ENCODE data around the gene SLF2. TPM values are rescaled to one million over a fixed set of nuclear protein-coding genes. Genes with fewer than 3 reads are reported as not detected.

The SLF2 gene
- total RNA-seq, 2 donors from 2014 or later, result 14.6 to 41.6 TPM

DNA sequence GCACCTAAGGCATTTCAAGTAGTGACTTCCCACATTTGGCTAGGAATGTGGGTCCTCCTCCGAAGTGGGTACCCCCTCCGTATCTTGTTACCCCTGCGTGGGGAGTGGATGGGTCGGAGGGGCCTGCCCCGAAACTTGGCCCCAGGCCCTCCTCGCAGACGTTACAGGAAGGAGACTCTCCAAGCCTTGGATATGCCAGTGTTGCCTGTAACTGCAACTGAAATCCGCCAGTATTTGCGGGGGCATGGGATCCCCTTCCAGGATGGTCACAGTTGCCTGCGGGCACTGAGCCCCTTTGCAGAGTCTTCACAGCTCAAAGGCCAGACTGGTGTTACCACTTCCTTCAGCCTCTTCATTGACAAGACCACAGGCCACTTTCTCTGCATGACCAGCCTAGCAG, 75.4 kb downstream of the SLF2 start:
- DNase-seq (ENCODE audit: low spot score) (no peak), ATAC-seq (ENCODE audit: insufficient number of reproducible peaks, low FRiP score, low read depth) (no peak)
- Histone ChIP-seq H3K4me3 (peak overlapping the region; percentile 89), H3K4me1 (ENCODE audit: control insufficient read depth in 1 of 2, low read depth in 2 of 2) (peaks cover 17 to 24% of the 10 kb centered on the region in 2 donors), H3K27me3 (replicated peaks; ENCODE audit: insufficient read depth) (no peaks in the 10 kb centered on the region), H3K27ac (no peak overlapping the region), H3K36me3 (peaks cover 9% of the 10 kb centered on the region), H3K9me3 (no peaks in the 10 kb centered on the region)
- TF ChIP-seq, protein P1, sequence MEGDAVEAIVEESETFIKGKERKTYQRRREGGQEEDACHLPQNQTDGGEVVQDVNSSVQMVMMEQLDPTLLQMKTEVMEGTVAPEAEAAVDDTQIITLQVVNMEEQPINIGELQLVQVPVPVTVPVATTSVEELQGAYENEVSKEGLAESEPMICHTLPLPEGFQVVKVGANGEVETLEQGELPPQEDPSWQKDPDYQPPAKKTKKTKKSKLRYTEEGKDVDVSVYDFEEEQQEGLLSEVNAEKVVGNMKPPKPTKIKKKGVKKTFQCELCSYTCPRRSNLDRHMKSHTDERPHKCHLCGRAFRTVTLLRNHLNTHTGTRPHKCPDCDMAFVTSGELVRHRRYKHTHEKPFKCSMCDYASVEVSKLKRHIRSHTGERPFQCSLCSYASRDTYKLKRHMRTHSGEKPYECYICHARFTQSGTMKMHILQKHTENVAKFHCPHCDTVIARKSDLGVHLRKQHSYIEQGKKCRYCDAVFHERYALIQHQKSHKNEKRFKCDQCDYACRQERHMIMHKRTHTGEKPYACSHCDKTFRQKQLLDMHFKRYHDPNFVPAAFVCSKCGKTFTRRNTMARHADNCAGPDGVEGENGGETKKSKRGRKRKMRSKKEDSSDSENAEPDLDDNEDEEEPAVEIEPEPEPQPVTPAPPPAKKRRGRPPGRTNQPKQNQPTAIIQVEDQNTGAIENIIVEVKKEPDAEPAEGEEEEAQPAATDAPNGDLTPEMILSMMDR (IDR thresholded peaks at IDR 0.05), result no peak

DNA sequence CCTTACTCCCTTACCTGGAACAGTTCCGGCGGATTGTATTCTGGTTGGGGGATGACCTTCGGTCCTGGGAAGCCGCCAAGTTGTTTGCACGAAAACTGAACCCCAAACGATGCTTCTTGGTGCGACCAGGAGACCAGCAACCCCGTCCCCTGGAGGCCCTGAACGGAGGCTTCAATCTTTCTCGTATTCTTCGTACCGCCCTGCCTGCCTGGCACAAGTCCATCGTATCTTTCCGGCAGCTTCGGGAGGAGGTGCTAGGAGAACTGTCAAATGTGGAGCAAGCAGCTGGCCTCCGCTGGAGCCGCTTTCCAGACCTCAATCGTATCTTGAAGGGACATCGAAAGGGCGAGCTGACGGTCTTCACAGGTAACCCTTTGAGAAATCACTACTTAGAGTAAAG, 76.3 kb downstream of the SLF2 start:
- H3K9me3 ChIP-seq, result no peaks in the 10 kb centered on the region
- no peak overlapping the region for H3K4me3 ChIP-seq
- no peak overlapping the region for H3K27ac ChIP-seq
- no peaks in the 10 kb centered on the region for H3K27me3 ChIP-seq (replicated peaks; ENCODE audit: insufficient read depth)
- TF ChIP-seq, protein P1 (IDR thresholded peaks at IDR 0.05), result no peak
- H3K36me3 ChIP-seq, result peaks cover 9% of the 10 kb centered on the region
- H3K4me1 ChIP-seq (ENCODE audit: control insufficient read depth in 1 of 2, low read depth in 2 of 2), result peaks cover 17 to 24% of the 10 kb centered on the region in 2 donors
- no peak for DNase-seq (ENCODE audit: low spot score)
- ATAC-seq (ENCODE audit: insufficient number of reproducible peaks, low FRiP score, low read depth), result no peak

DNA sequence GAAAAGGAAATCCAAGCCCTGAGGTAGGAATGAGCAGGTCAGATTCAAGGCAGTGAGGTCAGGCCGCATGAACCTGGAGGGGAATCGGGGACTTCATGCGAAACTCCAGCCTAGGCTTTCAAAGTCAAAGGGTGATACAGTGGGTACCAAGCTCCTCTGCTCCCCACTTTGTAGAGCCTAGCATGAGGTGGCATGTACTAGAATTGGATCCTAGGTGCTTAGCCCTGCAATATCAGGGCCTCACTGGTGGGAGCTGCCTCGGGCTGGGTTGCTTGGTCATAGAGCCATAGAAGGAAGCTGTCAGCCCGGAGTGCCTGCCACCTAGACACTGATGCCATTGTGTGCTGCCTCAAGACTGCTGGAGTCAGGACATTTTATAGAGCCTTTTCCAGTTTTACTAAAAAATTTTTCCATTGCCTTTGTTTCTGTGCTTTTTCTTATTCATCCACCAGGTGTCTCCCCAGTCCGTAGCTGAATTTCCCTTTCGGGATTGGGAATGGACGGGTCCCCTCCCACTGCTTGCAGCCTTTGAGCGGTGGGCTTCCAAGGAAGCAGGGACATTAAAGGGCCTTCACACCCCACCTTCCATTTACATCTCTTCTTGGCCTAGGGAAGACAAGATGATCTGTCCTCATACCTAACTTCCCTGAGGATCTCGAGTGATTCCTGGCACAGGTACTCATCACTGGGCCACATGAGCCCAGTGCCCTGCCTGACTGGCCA, 81.4 kb downstream of the SLF2 start:
- TF ChIP-seq, protein P1 (IDR thresholded peaks at IDR 0.05), result peak; percentile 76
- no peaks in the 10 kb centered on the region for H3K9me3 ChIP-seq
- no peak for DNase-seq (ENCODE audit: low spot score)
- peaks cover 6% of the 10 kb centered on the region for H3K36me3 ChIP-seq
- peaks cover 5 to 12% of the 10 kb centered on the region in 2 donors for H3K4me1 ChIP-seq (ENCODE audit: control insufficient read depth in 1 of 2, low read depth in 2 of 2)
- H3K27me3 ChIP-seq (replicated peaks; ENCODE audit: insufficient read depth), result no peaks in the 10 kb centered on the region
- peak overlapping the region in 1 of 2 donors; percentile 12 for H3K27ac ChIP-seq
- H3K4me3 ChIP-seq, result no peak overlapping the region
- no peak for ATAC-seq (ENCODE audit: insufficient number of reproducible peaks, low FRiP score, low read depth)

DNA sequence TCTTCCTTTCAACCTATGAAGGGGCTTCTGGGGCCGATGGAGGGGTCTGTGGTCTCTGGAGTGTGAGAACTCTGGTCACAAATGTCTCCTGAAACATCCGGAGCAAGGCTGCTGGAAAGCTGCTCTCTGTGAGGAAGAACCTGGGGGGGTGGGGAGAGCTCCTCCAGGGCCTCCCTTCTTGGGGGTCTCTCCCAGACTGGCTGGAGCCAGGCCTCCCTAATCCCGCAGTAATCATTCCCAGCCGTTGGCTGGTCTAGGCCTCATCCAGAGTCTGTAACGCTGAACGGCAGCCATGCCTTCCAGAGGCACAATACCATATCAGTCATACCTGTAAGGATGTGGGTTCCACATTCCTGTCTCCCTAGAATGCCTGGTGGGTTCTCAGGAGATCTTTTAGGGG, 82.4 kb downstream of the SLF2 start:
- TF ChIP-seq, protein P1 (IDR thresholded peaks at IDR 0.05), result no peak
- Histone ChIP-seq H3K27me3 (replicated peaks; ENCODE audit: insufficient read depth) (no peaks in the 10 kb centered on the region), H3K4me1 (ENCODE audit: control insufficient read depth in 1 of 2, low read depth in 2 of 2) (peaks cover 5 to 12% of the 10 kb centered on the region in 2 donors), H3K4me3 (no peak overlapping the region), H3K27ac (peak overlapping the region in 1 of 2 donors; percentile 12), H3K9me3 (no peaks in the 10 kb centered on the region), H3K36me3 (peaks cover 6% of the 10 kb centered on the region)
- ATAC-seq (ENCODE audit: insufficient number of reproducible peaks, low FRiP score, low read depth) (no peak), DNase-seq (ENCODE audit: low spot score) (no peak)

DNA sequence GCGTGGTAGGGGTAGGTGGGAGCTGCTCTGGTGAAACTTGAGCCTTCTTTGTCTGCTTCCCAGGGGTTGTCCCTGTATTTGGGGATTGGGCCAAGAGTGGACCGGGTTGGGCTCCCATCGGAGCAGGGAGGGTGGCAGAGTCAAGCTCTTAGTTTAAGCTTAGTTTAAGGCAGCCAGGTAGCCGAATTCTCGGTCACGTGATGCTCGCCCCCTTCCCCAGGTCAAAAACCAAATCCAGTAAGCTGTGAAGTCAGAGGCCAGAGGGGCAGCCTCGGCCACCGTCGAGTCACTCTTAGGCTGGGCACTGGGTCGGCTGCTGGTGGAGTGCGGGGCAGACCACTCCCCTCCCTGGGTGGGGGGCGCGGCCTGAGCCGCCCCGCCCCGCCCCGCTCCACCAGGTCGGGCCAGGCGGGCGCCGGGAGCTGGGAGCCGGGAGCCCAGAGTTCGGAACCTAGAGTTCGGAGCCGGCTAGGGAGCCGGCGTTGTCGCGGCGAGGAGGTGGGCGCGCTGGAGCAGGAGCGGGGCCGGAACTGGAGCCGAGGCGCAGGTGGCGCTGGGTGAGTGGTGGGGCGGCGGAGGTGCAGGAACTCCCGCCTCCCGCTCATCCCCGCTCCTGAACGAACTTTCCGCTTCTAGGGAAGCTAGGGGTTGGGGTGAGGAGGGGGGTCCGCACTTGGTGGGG, 84.1 kb downstream of the SLF2 start:
- peaks cover 12 to 27% of the 10 kb centered on the region in 2 donors for H3K4me1 ChIP-seq (ENCODE audit: control insufficient read depth in 1 of 2, low read depth in 2 of 2)
- TF ChIP-seq, protein P1 (IDR thresholded peaks at IDR 0.05), result no peak
- no peaks in the 10 kb centered on the region for H3K27me3 ChIP-seq (replicated peaks; ENCODE audit: insufficient read depth)
- no peaks in the 10 kb centered on the region for H3K36me3 ChIP-seq
- H3K9me3 ChIP-seq, result no peaks in the 10 kb centered on the region
- peak overlapping the region; percentile 87 for H3K4me3 ChIP-seq
- ATAC-seq (ENCODE audit: insufficient number of reproducible peaks, low FRiP score, low read depth) (no peak), DNase-seq (ENCODE audit: low spot score) (no peak)
- peak overlapping the region; percentile 97 to 98 for H3K27ac ChIP-seq
